HepG2 (cell line): ENCODE data around the gene CPEB4. TPM values are rescaled to one million over a fixed set of nuclear protein-coding genes. Genes with fewer than 3 reads are reported as not detected.
A peak's percentile ranks its signal among the peaks of the same experiment; 100 is the strongest.

Experiments used
- ATAC-seq: fragments of 200-7000 bp; cut with Tn5 transposase; 3 replicates; pipeline ENCODE4 v1.9.1; 2020; ENCODE audit warnings: mild to moderate bottlenecking, moderate library complexity
- BruUV-seq: library from RNA; stranded (reverse); fragments of 400-500 nt; replicated peaks from 2 replicates; lab custom pipeline; 2021; lab: Mats Ljungman, UMichigan
- CTCF ChIA-PET: fragments of 300-600 bp; formaldehyde crosslinking; extraction: SDS; loops from one replicate; lab custom pipeline; 2021; ENCODE audit warnings: low total read pairs, inconsistent platforms, low intra/inter-chr PET ratio; lab: Yijun Ruan, JAX
- POLR2A ChIA-PET: fragments of 350-600 bp; sonication (Branson Sonifier 250); formaldehyde crosslinking; loops from one replicate; lab custom pipeline; 2020; ENCODE audit warnings: antibody characterized with exemption, inconsistent platforms; lab: Yijun Ruan, JAX
- DNase-seq: peaks from one replicate; pipeline ENCODE4 v3.0.0-alpha.2; 2015; ENCODE audit warnings: low spot score
- FAIRE-seq: peaks from 3 replicates; lab custom pipeline; 2011; peaks lifted over from hg19 to GRCh38; lab: Jason Lieb, UNC
- H2AFZ ChIP-seq: one replicate; pipeline ENCODE4 v1.6.1; 2011; ENCODE audit warnings: low read length, inconsistent platforms
- H3K27ac ChIP-seq: fragments of 300-600 bp; 3 replicates; pipeline ENCODE4 v1.8.0; 2011; ENCODE audit warnings: mixed run types, mild to moderate bottlenecking, mixed read lengths, low read length, inconsistent platforms; ENCODE audit not compliant: insufficient read depth; ENCODE audit errors: extremely low read length
- H3K27me3 ChIP-seq, 2 experiments: fragments of 200-600 bp in 1 of 2; 2 replicates in 1 of 2; 3 replicates in 1 of 2; pipeline versions ENCODE4 v1.6.0 to v1.8.0; 2011; ENCODE audit warnings: low read length in 2 of 2, mild to moderate bottlenecking in 2 of 2, moderate library complexity in 2 of 2, inconsistent platforms in 1 of 2; ENCODE audit not compliant: insufficient read depth in 2 of 2, control insufficient read depth in 1 of 2
- H3K36me3 ChIP-seq, 2 experiments: fragments of 200-600 bp in 1 of 2; replicated peaks in 1 of 2; 2 replicates in 1 of 2; 3 replicates in 1 of 2; pipeline versions ENCODE4 v1.5.1 to v1.8.0; 2011; ENCODE audit warnings: low read length in 2 of 2, inconsistent platforms in 1 of 2; ENCODE audit not compliant: insufficient read depth in 2 of 2, control insufficient read depth in 1 of 2
- H3K4me1 ChIP-seq: 2 replicates; pipeline ENCODE4 v1.5.1; 2012; ENCODE audit warnings: low read length, inconsistent platforms; ENCODE audit not compliant: insufficient read depth
- H3K4me2 ChIP-seq: 2 replicates; pipeline ENCODE4 v1.6.0; 2011; ENCODE audit warnings: low read depth, low read length, inconsistent platforms
- H3K4me3 ChIP-seq, 3 experiments: fragments of 200-600 bp in 1 of 3; sonication (generic), shearing (Covaris generic) in 1 of 3; replicated peaks in 1 of 3; 2 replicates each; pipeline ENCODE4 v1.5.1; 2011 to 2016; ENCODE audit warnings: low read length in 3 of 3, inconsistent platforms in 2 of 3, low read depth in 2 of 3, mild to moderate bottlenecking in 2 of 3, control low read depth in 1 of 3, mixed read lengths in 1 of 3; ENCODE audit not compliant: insufficient read depth in 1 of 3
- H3K79me2 ChIP-seq: one replicate; pipeline ENCODE4 v1.6.1; 2011; ENCODE audit warnings: low read length, inconsistent platforms; ENCODE audit not compliant: insufficient read depth
- H3K9ac ChIP-seq: 2 replicates; pipeline ENCODE4 v1.6.0; 2011; ENCODE audit warnings: mild to moderate bottlenecking, low read depth, low read length, inconsistent platforms; ENCODE audit not compliant: insufficient read depth
- H3K9me3 ChIP-seq: 2 replicates; pipeline ENCODE4 v1.5.1; 2012; ENCODE audit warnings: mild to moderate bottlenecking, low read length
- H4K20me1 ChIP-seq: 2 replicates; pipeline ENCODE4 v1.6.0; 2011; ENCODE audit warnings: inconsistent platforms, mild to moderate bottlenecking, low read length, moderate library complexity; ENCODE audit not compliant: insufficient read depth
- ESRRA ChIP-seq: sonication (generic); formaldehyde crosslinking; IDR thresholded peaks from 2 replicates; pipeline ENCODE4 v1.5.1; 2020; ENCODE audit warnings: mild to moderate bottlenecking, low read depth, missing genetic modification reagents
- EZH2 ChIP-seq: conservative IDR thresholded peaks from 2 replicates; pipeline ENCODE4 v1.6.1; 2012; ENCODE audit warnings: mild to moderate bottlenecking, low read depth, low read length, moderate library complexity
- MAZ ChIP-seq, 2 experiments: sonication (generic) in 1 of 2; formaldehyde crosslinking in 1 of 2; IDR thresholded peaks; 2 replicates each; pipeline versions ENCODE4 v1.5.0 to v1.6.1; 2012 to 2020; ENCODE audit warnings: low read depth in 2 of 2, mild to moderate bottlenecking in 2 of 2, borderline replicate concordance in 1 of 2, improper control_type of control experiment in 1 of 2, low read length in 1 of 2, missing genetic modification reagents in 1 of 2, moderate library complexity in 1 of 2
- MNT ChIP-seq: fragments of 450-650 bp; IDR thresholded peaks from 2 replicates; pipeline ENCODE4 v1.6.1; 2016
- NRL ChIP-seq: sonication (generic); formaldehyde crosslinking; IDR thresholded peaks from 2 replicates; pipeline ENCODE4 v1.5.0; 2020; ENCODE audit warnings: missing genetic modification reagents, mild to moderate bottlenecking, moderate library complexity, borderline replicate concordance
- PHF21A ChIP-seq: sonication (generic); formaldehyde crosslinking; IDR thresholded peaks from 2 replicates; pipeline ENCODE4 v1.5.0; 2020; ENCODE audit warnings: mild to moderate bottlenecking, missing genetic modification reagents
- REL ChIP-seq: sonication (generic); formaldehyde crosslinking; conservative IDR thresholded peaks from 2 replicates; pipeline ENCODE4 v1.8.0; 2022; ENCODE audit warnings: mild to moderate bottlenecking, missing genetic modification reagents, moderate library complexity
- REST ChIP-seq, 2 experiments: IDR thresholded peaks; 2 replicates each; pipeline ENCODE4 v1.6.1; 2011 to 2012; ENCODE audit warnings: low read length in 2 of 2, borderline replicate concordance in 1 of 2, low read depth in 1 of 2, mild to moderate bottlenecking in 1 of 2, moderate library complexity in 1 of 2
- RFXAP ChIP-seq: sonication (generic); formaldehyde crosslinking; IDR thresholded peaks from 2 replicates; pipeline ENCODE4 v1.4.0; 2020; ENCODE audit warnings: missing genetic modification reagents, borderline replicate concordance
- SIX4 ChIP-seq: sonication (generic); formaldehyde crosslinking; IDR thresholded peaks from 2 replicates; pipeline ENCODE4 v1.4.0; 2020; ENCODE audit warnings: missing genetic modification reagents
- TEF ChIP-seq: sonication (generic); formaldehyde crosslinking; IDR thresholded peaks from 2 replicates; pipeline ENCODE4 v1.5.0; 2020; ENCODE audit warnings: missing genetic modification reagents
- ZEB1 ChIP-seq: IDR thresholded peaks from 2 replicates; pipeline ENCODE4 v1.6.1; 2012; ENCODE audit warnings: mild to moderate bottlenecking, low read depth, inconsistent platforms; ENCODE audit not compliant: insufficient replicate concordance
- ZMYM2 ChIP-seq: sonication (generic); formaldehyde crosslinking; IDR thresholded peaks from 2 replicates; pipeline ENCODE4 v1.8.0; 2022; ENCODE audit warnings: mild to moderate bottlenecking, missing genetic modification reagents
- ZMYM4 ChIP-seq: sonication (generic); formaldehyde crosslinking; IDR thresholded peaks from 2 replicates; pipeline ENCODE4 v1.8.1; 2023; ENCODE audit warnings: mild to moderate bottlenecking, missing genetic modification reagents
- ZNF225 ChIP-seq: sonication (generic); formaldehyde crosslinking; IDR thresholded peaks from 2 replicates; pipeline ENCODE4 v1.4.0; 2020; ENCODE audit warnings: mild to moderate bottlenecking, missing genetic modification reagents
- ZNF317 ChIP-seq: sonication (generic); formaldehyde crosslinking; IDR thresholded peaks from 2 replicates; pipeline ENCODE4 v1.5.0; 2020; ENCODE audit warnings: mild to moderate bottlenecking, missing genetic modification reagents
- ZNF576 ChIP-seq: sonication (generic); formaldehyde crosslinking; IDR thresholded peaks from 2 replicates; pipeline ENCODE4 v1.4.0; 2020; ENCODE audit warnings: mild to moderate bottlenecking, missing genetic modification reagents
- WGBS: methylation state at CpG from one replicate; pipeline ENCODE4 v1.1.6; 2017; ENCODE audit warnings: low lambda C conversion rate; 5-methylcytosine and 5-hydroxymethylcytosine counted together
- in situ Hi-C: cut with HindIII; loops from 2 replicates; pipeline ENCODE4 v1.10.0; 2017; ENCODE audit warnings: low pct_unique_long_range_greater_than_20kb; ENCODE audit not compliant: extremely low pct_ligation_motif_present
- intact Hi-C: fragments of 100-400 bp; cut with micrococcal nuclease; formaldehyde crosslinking; loops from one replicate; pipeline ENCODE4 v1.10.0; 2022; ENCODE audit not compliant: unreplicated experiment
- polyA plus RNA-seq, 8 experiments: library from polyadenylated mRNA; depleted of rRNA in 3 of 8; stranded (reverse) in 7 of 8; unstranded in 1 of 8; fragments of >200 nt; fragmentation: Illumina TruSeq in 4 of 8; extraction: Trizol in 4 of 8; gene quantifications; 2 replicates each; pipeline versions ENCODE4 v1.2.1 to v1.2.3, GENCODE V29; 2011 to 2016; ENCODE audit warnings: low read depth in 4 of 8, missing spikeins in 1 of 8, mixed read lengths in 1 of 8; ENCODE audit not compliant: insufficient read depth in 1 of 8
- total RNA-seq, 5 experiments: library from RNA; depleted of rRNA; stranded (reverse); fragments of >200 nt; fragmentation: Illumina TruSeq; extraction: Trizol; gene quantifications; 2 replicates each; pipeline ENCODE4 v1.2.3, GENCODE V29; 2016; ENCODE audit warnings: low read depth in 1 of 5

Gene CPEB4
- total and polyA plus RNA-seq, 2 of the 13 experiments (the other 11 are each of a cell fraction or from before 2014, with no cell fraction given) = 7.7 to 26.7 TPM

- in situ Hi-C loops = no loop called here
- no peak overlapping the region for H2AFZ ChIP-seq
- TF ChIP-seq ZMYM4 (CRISPR knock-in tag) (0 out of 2 replicates have a peak, but pooled peaks have one; percentile 29), RFXAP (CRISPR knock-in tag) (no peak), ESRRA (CRISPR knock-in tag) (0 out of 2 replicates have a peak, but pooled peaks have one; percentile 55), PHF21A (CRISPR knock-in tag) (no peak), REL (CRISPR knock-in tag) (no peak), REST (IDR thresholded peaks at IDR 0.05; ENCODE audit: borderline replicate concordance in 1 of 2, low read depth in 1 of 2, low read length in 2 of 2) (no peak), ZNF576 (no peak), EZH2 (no peak), MAZ (IDR thresholded peaks at IDR 0.05; ENCODE audit: borderline replicate concordance, low read depth, low read length) (no peak), MAZ (CRISPR knock-in tag; IDR thresholded peaks at IDR 0.05; ENCODE audit: low read depth) (no peak), ZNF317 (CRISPR knock-in tag) (0 out of 2 replicates have a peak, but pooled peaks have one; percentile 24), ZMYM2 (CRISPR knock-in tag) (no peak), SIX4 (CRISPR knock-in tag) (no peak), ZEB1 (no peak), TEF (no peak), ZNF225 (CRISPR knock-in tag) (no peak), MNT (no peak), NRL (no peak)
Observed at GRCh38 chr5:173883347-173883924, 4.7 kb upstream of the CPEB4 start.

More at GRCh38 chr5:173883347-173883924, 4.7 kb upstream of the CPEB4 start:
- Histone ChIP-seq H3K36me3 (no peaks in the 10 kb centered on the region), H3K79me2 (no peaks in the 10 kb centered on the region), H3K27ac (no peak overlapping the region), H3K27me3 (no peaks in the 10 kb centered on the region), H4K20me1 (no peaks in the 10 kb centered on the region), H3K4me2 (peak overlapping the region; percentile 30; the same call in 1 of the 2 replicates), H3K9ac (no peak overlapping the region), H3K4me3 (no peak overlapping the region), H3K9me3 (no peaks in the 10 kb centered on the region), H3K4me1 (peaks cover 56% of the 10 kb centered on the region)
- ATAC-seq = no peak
- POLR2A ChIA-PET = interaction anchor here (1.4 kb wide), 1 partner anchor 57 kb away, joined by 5 read pairs; no protein-coding TSS in a partner anchor
- intact Hi-C loops = no loop called here
- FAIRE-seq = peak; percentile 4
- BruUV-seq = no TSS peak
- no peak for DNase-seq
- 77% methylated on average over 3 of the region's 3 CpGs for WGBS
- CTCF ChIA-PET = no interaction called here
